NT2/D1 (cell line): ENCODE measurements around the gene XCR1.
A peak's percentile ranks its signal among the peaks of the same experiment; 100 is the strongest.

Experiments
- DNase-seq: peaks from one replicate; pipeline ENCODE4 v3.0.0-alpha.2; 2011; ENCODE audit warnings: low read depth, low spot score
- H3K27me3 ChIP-seq: 2 replicates; pipeline ENCODE4 v1.6.0; 2011; ENCODE audit warnings: mild to moderate bottlenecking; ENCODE audit not compliant: insufficient read length, insufficient read depth
- H3K36me3 ChIP-seq: 2 replicates; pipeline ENCODE4 v1.6.1; 2011; ENCODE audit warnings: mild to moderate bottlenecking, low read length, mixed read lengths; ENCODE audit not compliant: insufficient read depth, insufficient read length
- H3K4me1 ChIP-seq: 2 replicates; pipeline ENCODE4 v1.5.1; 2011; ENCODE audit not compliant: insufficient read depth, insufficient read length
- H3K4me3 ChIP-seq: 2 replicates; pipeline ENCODE4 v1.5.1; 2011; ENCODE audit warnings: low read depth; ENCODE audit not compliant: insufficient read length
- H3K9ac ChIP-seq: 2 replicates; pipeline ENCODE4 v1.6.0; 2011; ENCODE audit warnings: low read depth; ENCODE audit not compliant: insufficient read length
- H3K9me3 ChIP-seq: 2 replicates; pipeline ENCODE4 v1.5.1; 2011; ENCODE audit warnings: mild to moderate bottlenecking, low read length; ENCODE audit not compliant: insufficient read depth
- SUZ12 ChIP-seq: IDR thresholded peaks from 2 replicates; pipeline ENCODE4 v1.6.1; 2011; ENCODE audit not compliant: insufficient read length, insufficient read depth; ENCODE audit errors: extremely low read depth
- YY1 ChIP-seq: IDR thresholded peaks from 2 replicates; pipeline ENCODE4 v1.6.1; 2011; ENCODE audit not compliant: insufficient read length, insufficient read depth
- ZNF274 ChIP-seq: IDR thresholded peaks from 2 replicates; pipeline ENCODE4 v1.6.1; 2011; ENCODE audit warnings: mild to moderate bottlenecking, low read depth, low read length

XCR1 gene

DNA sequence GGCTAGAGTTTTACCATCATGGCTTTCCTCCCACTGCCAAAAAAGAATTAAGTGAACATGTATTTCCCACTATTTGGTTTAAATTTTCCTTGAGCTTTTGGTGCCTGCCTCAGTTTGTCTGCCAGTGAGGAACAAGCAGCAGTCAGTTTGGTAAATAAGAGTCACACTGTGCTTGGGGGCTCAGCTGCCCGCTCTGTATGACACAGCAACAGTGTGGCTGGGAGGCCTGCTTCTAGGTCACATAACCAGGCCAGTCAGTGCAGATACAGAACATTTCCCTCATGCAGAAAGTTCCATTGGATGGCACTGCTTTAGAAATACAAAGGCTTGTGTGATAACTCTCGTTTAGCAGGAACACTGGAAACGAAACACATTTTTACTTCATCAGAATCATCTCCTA lies 57.3 kb downstream of the XCR1 start:
- Histone ChIP-seq H3K9ac (no peak overlapping the region), H3K4me1 (peaks cover 9% of the 10 kb centered on the region), H3K36me3 (peaks cover 50% of the 10 kb centered on the region), H3K27me3 (no peaks in the 10 kb centered on the region), H3K9me3 (no peaks in the 10 kb centered on the region), H3K4me3 (no peak overlapping the region)
- no peak for DNase-seq
- TF ChIP-seq SUZ12 (no peak), ZNF274 (no peak), YY1 (no peak)

DNA sequence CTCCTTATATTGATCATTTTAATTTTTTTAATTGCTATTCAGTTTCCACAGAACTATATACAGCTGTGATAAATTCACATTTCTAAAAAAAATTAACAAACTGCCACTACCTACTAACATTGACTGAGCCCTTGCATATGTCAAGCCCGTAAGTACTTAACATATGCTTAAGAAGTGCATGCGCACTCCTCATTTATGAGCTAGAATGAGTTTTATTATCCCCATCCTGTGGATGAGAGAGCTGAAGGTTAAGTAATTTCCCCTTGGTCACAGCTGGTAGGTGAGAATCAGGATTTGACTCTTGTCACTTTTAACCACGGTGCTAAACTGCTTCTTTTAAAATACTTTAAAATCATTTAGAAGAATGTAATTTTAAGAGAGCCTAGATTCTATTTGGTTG lies 58.2 kb downstream of the XCR1 start:
- Histone ChIP-seq H3K4me1 (peaks cover 9% of the 10 kb centered on the region), H3K36me3 (peaks cover 51% of the 10 kb centered on the region), H3K4me3 (no peak overlapping the region), H3K9ac (no peak overlapping the region), H3K9me3 (no peaks in the 10 kb centered on the region), H3K27me3 (no peaks in the 10 kb centered on the region)
- no peak for DNase-seq
- TF ChIP-seq SUZ12 = no peak
- TF ChIP-seq YY1 = no peak
- no peak for TF ChIP-seq ZNF274

DNA sequence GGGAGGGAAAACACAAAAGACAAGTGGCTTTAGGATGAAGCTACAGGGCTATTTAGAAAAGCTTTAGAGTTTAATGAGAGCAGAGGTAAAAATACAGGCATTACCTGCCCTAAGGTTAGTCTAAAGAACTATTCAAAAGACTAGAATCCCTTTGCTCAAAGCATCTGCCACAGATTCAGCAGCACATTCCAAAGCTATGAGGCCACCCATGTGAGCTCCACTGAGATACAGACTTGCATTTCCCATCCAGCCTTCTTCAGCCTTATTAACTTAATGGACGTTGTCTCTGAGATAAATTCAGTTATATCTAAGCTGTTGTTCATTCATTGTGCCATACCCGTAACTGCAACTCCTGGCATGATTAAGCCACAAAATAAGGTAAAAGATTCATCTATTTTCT lies 58.6 kb downstream of the XCR1 start:
- peaks cover 9% of the 10 kb centered on the region for H3K4me1 ChIP-seq
- no peaks in the 10 kb centered on the region for H3K9me3 ChIP-seq
- H3K4me3 ChIP-seq = no peak overlapping the region
- TF ChIP-seq SUZ12 (no peak), ZNF274 (no peak), YY1 (no peak)
- DNase-seq = peak; percentile 47
- peaks cover 52% of the 10 kb centered on the region for H3K36me3 ChIP-seq
- H3K9ac ChIP-seq = no peak overlapping the region
- no peaks in the 10 kb centered on the region for H3K27me3 ChIP-seq

DNA sequence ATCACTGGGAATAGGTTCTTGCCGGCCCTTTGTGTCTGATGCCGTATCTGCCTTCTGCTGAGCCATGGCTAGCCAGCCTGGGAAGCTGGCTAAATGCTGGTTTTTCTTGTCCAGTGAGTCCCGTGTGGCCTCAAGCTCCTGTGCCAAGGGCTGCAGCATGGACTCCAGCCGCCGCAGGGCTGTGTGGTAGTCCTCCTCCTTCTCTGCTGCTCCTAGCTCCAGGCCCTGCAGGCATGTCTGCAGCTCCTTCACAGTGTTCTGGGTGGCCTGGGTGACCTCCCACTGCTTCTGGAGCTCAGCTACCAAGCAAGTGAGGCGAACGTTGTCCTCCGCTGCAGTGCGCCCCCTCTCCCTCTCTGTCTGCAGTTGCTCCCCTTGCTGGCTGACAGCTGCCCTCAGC lies 59.1 kb downstream of the XCR1 start:
- Histone ChIP-seq H3K27me3 (no peaks in the 10 kb centered on the region), H3K9ac (no peak overlapping the region), H3K4me3 (no peak overlapping the region), H3K9me3 (no peaks in the 10 kb centered on the region), H3K4me1 (peaks cover 9% of the 10 kb centered on the region), H3K36me3 (peaks cover 58% of the 10 kb centered on the region)
- no peak for DNase-seq
- TF ChIP-seq ZNF274 = no peak

DNA sequence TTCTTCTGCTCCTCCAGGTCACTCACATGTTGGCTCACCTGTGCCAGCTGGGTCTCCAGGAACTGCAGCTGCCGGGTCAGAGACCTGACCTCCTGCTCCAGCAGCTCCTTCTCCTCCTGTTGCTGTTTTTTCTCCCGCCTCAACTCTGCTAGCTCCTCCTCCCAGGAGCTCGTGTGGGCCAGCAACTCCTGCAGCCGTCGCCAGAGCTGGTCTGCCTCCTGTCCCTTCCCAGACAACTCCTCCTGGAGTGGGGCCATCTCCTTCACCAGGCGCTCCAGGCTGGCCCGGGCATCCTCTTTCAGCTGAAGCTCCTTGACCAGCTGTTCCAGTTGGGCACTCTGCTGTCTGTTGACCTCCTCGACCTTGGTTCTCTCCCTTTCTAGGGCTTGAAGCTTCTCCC lies 59.6 kb downstream of the XCR1 start:
- no peak overlapping the region for H3K9ac ChIP-seq
- H3K4me1 ChIP-seq = peaks cover 9% of the 10 kb centered on the region
- H3K36me3 ChIP-seq = peaks cover 62% of the 10 kb centered on the region
- TF ChIP-seq ZNF274 = no peak
- TF ChIP-seq YY1 = no peak
- no peak for TF ChIP-seq SUZ12
- no peaks in the 10 kb centered on the region for H3K9me3 ChIP-seq
- no peak for DNase-seq
- no peak overlapping the region for H3K4me3 ChIP-seq
- H3K27me3 ChIP-seq = no peaks in the 10 kb centered on the region
